ENCODE data around the gene ZSCAN31.
A peak's percentile ranks its signal among the peaks of the same experiment; 100 is the strongest.
"Not testable (repeated sequence)": the region's sequence is repeated elsewhere in the genome, so short reads cannot be mapped to it uniquely, and the experiment has no call there.

ZSCAN31 gene

DNA sequence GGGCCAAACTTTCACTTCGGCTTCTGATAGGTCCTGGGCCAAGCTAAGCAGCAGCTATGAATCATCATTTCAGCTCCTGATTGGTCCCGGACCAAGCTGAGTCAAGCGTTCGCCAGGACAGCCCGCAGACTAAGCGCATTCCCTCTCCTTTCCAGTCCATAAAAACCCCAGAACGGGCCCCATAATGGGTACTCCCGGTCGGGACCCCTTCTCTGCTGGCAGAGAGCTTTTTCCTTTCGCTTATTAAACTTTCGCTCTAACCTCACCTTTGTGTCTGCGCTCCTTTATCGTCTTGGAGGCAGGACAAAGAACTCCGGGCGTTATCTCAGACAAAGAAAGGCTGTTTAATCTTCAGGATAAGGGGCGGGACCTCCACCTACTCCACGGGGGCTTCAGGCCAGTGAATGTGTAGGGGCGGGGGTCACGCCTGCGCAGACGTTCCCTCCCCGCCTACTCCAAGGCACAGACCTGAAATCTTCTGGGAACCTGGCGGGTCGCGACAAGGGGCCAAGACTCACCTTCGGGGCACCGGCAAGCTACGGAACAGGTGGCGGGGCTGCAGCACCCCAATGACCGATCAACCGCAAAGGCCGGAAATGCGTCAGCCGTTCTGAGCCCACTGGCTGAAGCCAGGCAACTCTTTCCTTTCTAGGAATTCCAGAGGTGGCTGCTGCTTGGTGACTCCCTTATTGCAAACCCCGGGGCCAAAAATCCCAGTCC lies at the start of gene ZSCAN31:
Gene ZSCAN31, minus strand, starts transcription at position 585 of the 720 bp plus-strand sequence. CDS start 6,465 bp downstream, outside the sequence.
- peak; percentile 54 for DNase-seq

- no peak for DNase-seq
Observed at GRCh38 chr6:28384143-28384533, 48.2 kb upstream of the ZSCAN31 start.

GRCh38 chr6:28383235-28384142 lies 47.5 kb upstream of the ZSCAN31 start:
- DNase-seq: peak; percentile 35

DNA sequence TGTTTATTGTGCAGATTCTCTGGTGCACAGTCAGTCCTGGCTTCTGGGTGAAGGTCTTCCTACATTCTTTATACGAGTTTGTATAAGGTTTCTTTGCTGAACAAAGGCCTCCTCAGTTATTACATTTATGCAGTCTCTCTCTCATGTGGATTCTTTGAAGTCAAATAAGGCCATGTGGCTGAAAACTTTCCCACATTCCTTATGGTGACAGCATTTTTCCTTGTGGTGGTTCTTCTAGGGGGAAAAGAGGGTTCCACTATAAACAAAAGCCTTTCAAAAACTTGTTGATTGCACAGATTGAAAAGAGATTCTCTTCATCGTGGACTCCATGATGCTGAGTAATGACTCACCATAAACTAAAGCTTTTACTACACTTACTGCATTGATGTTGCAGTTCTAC lies 44.4 kb upstream of the ZSCAN31 start:
- DNase-seq: no peak

DNA sequence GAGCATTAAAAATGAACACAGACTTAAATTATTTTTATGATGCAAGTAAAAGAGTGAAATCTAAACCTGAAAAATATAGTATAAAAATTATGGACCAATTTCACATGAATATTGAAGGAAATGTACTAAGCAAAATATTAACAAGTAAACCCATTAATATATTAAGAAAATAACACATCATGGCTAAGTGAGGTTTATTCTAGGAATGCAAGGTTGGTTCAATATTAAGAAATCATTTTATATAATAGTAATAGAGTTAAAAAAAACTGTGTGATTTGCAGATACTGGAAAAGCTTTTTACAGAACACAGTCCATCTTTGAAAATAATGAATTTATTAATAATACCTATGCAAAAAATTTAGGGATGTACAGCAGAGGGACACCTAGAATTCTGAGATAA lies 42.7 kb upstream of the ZSCAN31 start:
- no peak for DNase-seq

DNA sequence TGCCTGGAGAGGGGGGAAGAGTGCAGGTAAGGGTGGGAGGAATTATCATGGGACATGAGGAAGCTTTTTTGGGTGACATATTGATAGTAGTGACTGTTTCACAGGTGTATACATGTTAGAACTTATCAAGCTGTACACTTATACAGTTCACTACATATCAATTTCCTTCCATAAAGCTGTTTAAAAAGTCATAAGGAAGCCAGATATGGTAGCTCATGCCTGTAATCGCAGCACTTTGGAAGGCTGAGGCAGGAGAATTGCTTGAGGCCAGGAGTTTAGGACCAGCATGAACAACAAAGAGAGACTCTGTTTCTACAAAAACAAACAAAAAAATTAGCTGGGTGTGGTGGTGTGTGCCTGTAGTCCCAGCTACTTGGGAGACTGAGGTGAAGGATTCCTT lies 41.9 kb upstream of the ZSCAN31 start:
- DNase-seq: no peak

DNA sequence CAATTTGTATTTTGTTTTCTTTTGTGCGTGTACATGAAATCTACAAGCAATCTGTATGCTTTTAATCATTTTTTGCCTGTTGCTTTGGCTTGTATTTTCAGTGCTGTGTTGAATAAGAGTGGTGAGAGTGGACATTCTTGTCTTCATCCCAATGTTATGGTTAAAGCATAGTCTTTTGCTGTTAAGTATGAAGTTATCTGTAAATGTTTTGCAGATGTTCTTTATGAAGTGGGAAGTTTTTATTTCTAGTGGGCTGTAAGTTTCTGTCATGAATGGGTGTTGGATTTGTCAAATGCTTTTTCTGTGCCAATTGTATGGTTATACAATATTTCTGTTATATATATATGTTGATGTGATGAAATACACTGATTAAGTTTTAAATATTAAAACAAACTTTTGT lies 38.0 kb upstream of the ZSCAN31 start:
- DNase-seq: no peak

DNA sequence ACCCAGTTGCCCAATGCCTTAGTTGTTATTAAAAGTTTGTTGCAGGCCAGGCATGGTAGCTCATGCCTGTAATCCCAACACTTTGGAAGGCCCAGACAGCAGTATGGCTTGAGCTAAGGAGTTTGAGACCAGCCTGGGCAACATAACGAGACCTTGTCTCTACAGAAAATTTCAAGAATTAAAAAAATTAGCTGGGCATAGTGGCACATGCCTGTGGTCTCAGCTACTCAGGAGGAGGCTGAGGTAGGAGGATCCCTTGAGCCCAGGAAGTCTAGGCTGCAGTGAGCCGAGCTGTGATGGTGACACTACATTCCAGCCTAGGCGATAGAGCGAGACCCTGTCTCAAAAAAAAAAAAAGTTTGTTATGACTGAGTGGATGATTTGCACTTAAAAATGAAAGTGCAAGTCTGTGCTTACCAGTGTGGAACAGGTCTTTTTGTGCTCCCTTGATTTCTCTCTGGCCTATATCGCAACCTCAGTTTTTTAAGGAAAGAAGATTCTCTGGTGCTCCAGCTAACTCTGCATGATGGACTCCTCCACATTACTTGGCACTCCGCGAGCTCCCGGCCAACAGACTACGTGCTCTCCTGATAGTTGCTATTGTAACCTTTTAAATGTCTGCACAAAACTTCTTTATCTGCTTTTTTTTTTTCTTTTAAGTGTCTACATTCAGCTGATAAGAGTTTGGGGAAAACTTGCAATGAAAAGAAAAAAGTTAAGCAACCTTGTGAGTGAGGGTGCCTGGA lies 35.9 kb upstream of the ZSCAN31 start:
- DNase-seq: no peak

DNA sequence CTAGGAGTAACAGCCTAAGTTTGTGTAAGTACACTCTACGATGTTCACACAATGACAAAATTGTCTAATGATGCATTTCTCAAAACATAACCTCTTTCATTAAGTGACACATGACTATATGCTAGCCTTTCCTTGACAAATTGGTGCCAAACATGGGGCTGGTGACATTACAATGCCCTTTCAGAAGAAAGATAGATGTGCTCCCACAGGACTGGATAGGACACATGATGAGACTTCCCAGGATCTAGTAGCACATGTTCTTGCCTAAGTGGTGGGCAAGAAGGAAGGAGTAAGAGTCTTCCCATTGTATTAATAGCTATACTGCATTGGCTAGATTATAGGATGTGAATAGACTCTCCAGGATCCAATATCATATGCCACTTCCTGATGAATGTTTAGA lies 35.3 kb upstream of the ZSCAN31 start:
- DNase-seq: no peak

GRCh38 chr6:28370440-28370839 lies 34.5 kb upstream of the ZSCAN31 start:
- DNase-seq: no peak

- DNase-seq: no peak
Observed at GRCh38 chr6:28369463-28369862, 33.5 kb upstream of the ZSCAN31 start.

DNA sequence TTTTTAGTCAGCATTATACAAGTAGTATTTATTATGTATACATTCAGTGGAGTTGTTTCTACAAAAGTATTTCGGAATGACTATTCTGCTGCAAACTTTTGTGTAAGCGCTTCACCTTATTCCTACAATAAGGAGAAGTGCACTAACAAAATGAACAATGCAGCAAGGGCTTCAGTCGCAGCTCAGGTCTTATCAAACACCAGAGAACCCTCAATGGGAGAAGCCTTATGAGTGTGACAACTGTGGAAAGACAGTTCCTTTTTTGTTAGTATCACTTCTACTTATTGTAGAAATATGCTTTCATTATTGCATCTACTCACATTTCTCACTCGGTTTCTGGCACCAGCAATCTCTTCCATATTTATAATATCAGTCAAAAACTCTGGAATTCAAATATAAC lies 32.6 kb upstream of the ZSCAN31 start:
- no peak for DNase-seq

DNA sequence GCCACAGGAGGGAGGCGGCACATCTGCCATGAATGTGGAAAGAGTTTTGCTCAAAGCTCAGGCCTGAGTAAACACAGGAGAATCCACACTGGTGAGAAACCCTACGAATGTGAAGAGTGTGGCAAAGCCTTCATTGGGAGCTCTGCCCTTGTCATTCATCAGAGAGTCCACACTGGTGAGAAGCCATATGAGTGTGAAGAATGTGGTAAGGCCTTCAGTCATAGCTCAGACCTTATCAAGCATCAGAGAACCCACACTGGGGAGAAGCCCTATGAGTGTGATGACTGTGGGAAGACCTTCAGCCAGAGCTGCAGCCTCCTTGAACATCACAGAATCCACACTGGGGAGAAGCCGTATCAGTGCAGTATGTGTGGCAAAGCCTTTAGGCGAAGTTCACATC lies 29.6 kb upstream of the ZSCAN31 start:
- not testable (repeated sequence) for DNase-seq

DNA sequence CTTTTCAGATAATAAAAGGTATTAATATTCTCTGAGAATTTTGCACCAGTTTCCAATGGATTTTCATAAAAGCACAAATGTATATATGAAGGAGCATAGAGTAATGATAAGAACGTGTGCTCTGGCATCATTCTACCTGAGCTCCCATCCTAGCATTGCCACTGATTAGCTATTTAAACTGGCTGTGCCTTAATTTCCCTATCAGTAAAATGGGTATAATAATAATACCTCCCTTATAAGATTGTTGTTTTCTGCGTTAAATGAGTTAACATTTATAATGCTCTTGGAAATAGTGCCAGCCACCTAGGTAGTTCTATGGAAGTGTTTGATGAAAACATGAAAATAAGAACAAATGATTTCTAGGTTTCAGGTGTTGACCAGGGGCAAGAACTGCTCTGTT lies 25.0 kb upstream of the ZSCAN31 start:
- no peak for DNase-seq

- DNase-seq: not testable (repeated sequence)
Observed at GRCh38 chr6:28359562-28359961, 23.6 kb upstream of the ZSCAN31 start.

DNA sequence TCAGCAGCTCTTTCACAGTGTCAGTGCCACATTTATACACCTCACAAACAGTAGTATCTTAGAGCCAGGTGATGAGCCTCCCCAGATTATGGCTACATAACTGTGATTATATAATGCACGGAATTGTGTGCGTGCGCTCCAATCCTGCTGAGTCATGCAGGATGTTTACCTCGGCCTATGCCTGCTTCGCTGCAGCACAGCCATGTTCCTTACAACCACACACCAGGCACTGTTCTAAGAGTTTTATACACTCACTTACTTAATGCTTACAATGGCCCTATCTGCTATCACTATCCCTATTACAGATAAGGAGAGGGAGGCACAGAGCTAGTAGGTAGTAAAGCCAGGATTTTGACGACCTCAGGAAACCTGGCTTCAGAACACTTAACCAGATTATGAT lies 21.1 kb upstream of the ZSCAN31 start:
- DNase-seq: no peak

DNA sequence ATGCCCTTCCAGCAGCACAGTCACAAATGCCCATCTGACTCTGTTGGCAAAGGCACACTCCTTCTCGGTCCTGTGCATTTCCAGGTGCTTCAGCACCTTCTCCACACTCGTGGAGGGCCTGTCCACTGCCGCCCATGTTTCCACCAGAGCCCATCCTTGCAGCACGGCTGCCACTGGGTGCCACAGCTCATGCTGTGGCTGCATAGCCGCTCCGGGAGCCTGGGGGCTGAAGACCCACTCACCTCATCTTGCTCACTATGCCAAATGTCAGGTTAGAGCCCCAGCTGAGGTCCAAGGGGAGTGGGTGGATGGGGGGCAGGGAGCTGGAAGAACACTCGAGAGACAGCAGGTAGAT lies 20.7 kb upstream of the ZSCAN31 start:
- no peak for DNase-seq

GRCh38 chr6:28355743-28356665 lies 20.1 kb upstream of the ZSCAN31 start:
- peak; percentile 27 for DNase-seq

- DNase-seq: no peak
Observed at GRCh38 chr6:28354688-28355554, 19.0 kb upstream of the ZSCAN31 start.

- no peak for DNase-seq
Observed at GRCh38 chr6:28353981-28354676, 18.2 kb upstream of the ZSCAN31 start.

- no peak for DNase-seq
Observed at GRCh38 chr6:28353356-28353755, 17.4 kb upstream of the ZSCAN31 start.
